HEK293T (cell line): ENCODE data around the gene ADGRG7.

ENCODE experiments used
- ARNT ChIP-seq: fragments of 450-650 bp; IDR thresholded peaks from 2 replicates; pipeline ENCODE4 v1.6.1; 2017; ENCODE audit warnings: mild to moderate bottlenecking
- BHLHE40 ChIP-seq: fragments of 450-650 bp; IDR thresholded peaks from 2 replicates; pipeline ENCODE4 v1.6.1; 2016; ENCODE audit warnings: mild to moderate bottlenecking, moderate library complexity, borderline replicate concordance
- FOXK2 ChIP-seq: fragments of 450-650 bp; IDR thresholded peaks from 2 replicates; pipeline ENCODE4 v1.6.1; 2016; ENCODE audit warnings: mild to moderate bottlenecking
- FOXM1 ChIP-seq: fragments of 450-650 bp; IDR thresholded peaks from 2 replicates; pipeline ENCODE4 v1.6.1; 2017; ENCODE audit warnings: mild to moderate bottlenecking, borderline replicate concordance
- HDGF ChIP-seq: fragments of 450-650 bp; IDR thresholded peaks from 2 replicates; pipeline ENCODE4 v1.6.1; 2017; ENCODE audit warnings: antibody characterized with exemption, borderline replicate concordance
- SP1 ChIP-seq: fragments of 450-650 bp; IDR thresholded peaks from 2 replicates; pipeline ENCODE4 v1.6.1; 2017
- SUZ12 ChIP-seq: fragments of 450-650 bp; IDR thresholded peaks from 2 replicates; pipeline ENCODE4 v1.6.1; 2016; ENCODE audit warnings: mild to moderate bottlenecking

DNA sequence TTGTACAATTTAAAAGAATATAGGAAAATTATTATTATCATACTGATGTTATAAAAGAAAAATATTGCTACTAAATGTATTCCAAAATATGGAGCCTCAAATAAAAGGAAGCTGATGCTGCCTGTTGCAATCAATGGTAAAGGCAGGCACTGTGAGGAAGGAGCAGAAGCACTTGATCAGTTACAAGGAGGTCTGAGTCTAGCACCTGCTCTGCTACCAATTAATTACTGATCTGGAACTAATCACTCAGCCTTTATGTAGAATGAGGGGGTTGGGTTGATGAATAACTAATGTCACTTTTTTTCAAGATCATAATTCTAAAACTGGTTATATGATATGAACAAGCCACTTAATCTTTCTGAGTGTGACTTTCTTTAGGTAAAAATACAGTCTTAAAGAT is 5.5 kb downstream of the ADGRG7 start:
- TF ChIP-seq HDGF: no peak
- no peak for TF ChIP-seq SP1
- TF ChIP-seq BHLHE40: no peak
- TF ChIP-seq SUZ12: no peak
- TF ChIP-seq FOXM1: no peak
- no peak for TF ChIP-seq ARNT
- TF ChIP-seq FOXK2: no peak
